Activated CD4-positive, alpha-beta memory T cell treated with anti-CD3 and anti-CD28 coated beads for 36 hours (primary cell): Measurements from ENCODE around the gene NACC1. TPM values are rescaled to one million over a fixed set of nuclear protein-coding genes. Genes with fewer than 3 reads are reported as not detected.

Source experiments
- CTCF ChIA-PET: fragments of 350-600 bp; sonication (Branson Sonifier 250); formaldehyde crosslinking; loops from one replicate; lab custom pipeline; 2021; ENCODE audit warnings: antibody characterized with exemption, inconsistent platforms; lab: Charles Lee
- POLR2A ChIA-PET: fragments of 350-600 bp; sonication (Branson Sonifier 250); formaldehyde crosslinking; loops from one replicate; lab custom pipeline; 2021; ENCODE audit warnings: antibody characterized with exemption; lab: Charles Lee
- DNase-seq: peaks from one replicate; pipeline ENCODE4 v3.0.0-alpha.2; 2020
- H3K27ac Mint-ChIP-seq: one replicate; pipeline ENCODE4 v1.8.0; 2021; ENCODE audit warnings: mixed read lengths
- H3K27me3 Mint-ChIP-seq: one replicate; pipeline ENCODE4 v1.8.0; 2021; ENCODE audit warnings: mixed read lengths
- H3K36me3 Mint-ChIP-seq: one replicate; pipeline ENCODE4 v1.8.0; 2021; ENCODE audit warnings: mixed read lengths
- H3K4me1 Mint-ChIP-seq: one replicate; pipeline ENCODE4 v1.8.0; 2021; ENCODE audit warnings: low read depth, mixed read lengths
- H3K4me3 Mint-ChIP-seq: one replicate; pipeline ENCODE4 v1.8.0; 2021; ENCODE audit warnings: mild to moderate bottlenecking, mixed read lengths
- H3K9me3 Mint-ChIP-seq: one replicate; pipeline ENCODE4 v1.8.0; 2021; ENCODE audit warnings: mixed read lengths
- intact Hi-C: fragments of 100-400 bp; cut with micrococcal nuclease; formaldehyde crosslinking; loops from one replicate; pipeline ENCODE4 v1.15.1; 2023
- total RNA-seq, 2 experiments: library from RNA; stranded (reverse); gene quantifications; one replicate each; pipeline ENCODE4 v1.2.3, GENCODE V29; 2021

NACC1 gene
- total RNA-seq, 2 experiments from 2014 or later, result 89.8 to 90.9 TPM

GRCh38 chr19:13116282-13117175, 1.5 kb upstream of the NACC1 start, which contains the start of gene TRMT1:
TSS of gene TRMT1 (minus strand) at chr19:13116740. CDS start at chr19:13116399, 341 bp downstream.
- Mint-ChIP-seq H3K27me3 (no peaks in the 10 kb centered on the region), H3K4me1 (peaks cover 39% of the 10 kb centered on the region), H3K9me3 (no peaks in the 10 kb centered on the region), H3K36me3 (peaks cover 15% of the 10 kb centered on the region), H3K4me3 (peak within 1 kb of the TSS; percentile 86), H3K27ac (peak within 1 kb of the TSS; percentile 93)
- intact Hi-C loops, result loop anchor here (1.0 to 5.0 kb wide), 4 partner anchors 12 to 96 kb away; no protein-coding TSS in a partner anchor
- peak; percentile 95 for DNase-seq
- ChIA-PET POLR2A (interaction anchor here (0.6 to 4.1 kb wide), 6 partner anchors 12 to 745 kb away, joined by 3 to 38 read pairs (median 12); no protein-coding TSS in a partner anchor), CTCF (interaction anchor here (0.9 to 2.1 kb wide), 4 partner anchors 12 to 151 kb away, joined by 3 to 16 read pairs (median 6); no protein-coding TSS in a partner anchor)

DNA sequence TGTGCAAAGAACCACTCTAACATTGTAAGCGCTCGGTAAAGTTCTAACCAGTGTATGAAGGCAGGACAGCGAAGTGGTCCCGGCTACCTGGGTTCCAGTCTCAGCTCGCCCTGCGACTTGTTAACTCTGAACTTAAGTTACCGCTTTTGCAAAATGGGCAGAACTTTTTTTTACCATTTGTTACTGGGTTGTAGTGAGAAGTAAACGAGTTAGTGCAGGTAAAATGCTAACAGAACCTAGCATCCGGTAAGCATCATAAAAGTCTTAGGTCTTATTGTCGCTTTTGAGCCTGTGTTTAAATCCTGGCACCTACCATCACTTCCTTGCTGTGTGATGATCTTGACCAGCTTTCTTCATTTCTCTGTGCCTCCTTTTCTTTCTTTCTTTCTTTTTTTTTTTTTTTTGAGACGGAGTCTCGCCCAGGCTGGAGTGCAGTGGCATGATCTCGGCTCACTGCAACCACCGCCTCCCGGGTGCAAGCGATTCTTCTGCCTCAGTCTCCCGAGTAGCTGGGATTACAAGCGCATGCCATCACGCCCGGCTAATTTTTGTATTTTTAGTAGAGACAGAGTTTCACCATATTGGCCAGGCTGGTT, 790 bp upstream of the NACC1 start:
- no peak for DNase-seq
- Mint-ChIP-seq H3K4me1 (peaks cover 47% of the 10 kb centered on the region), H3K27ac (peak overlapping the region; percentile 93), H3K4me3 (peak overlapping the region; percentile 86), H3K36me3 (peaks cover 19% of the 10 kb centered on the region), H3K9me3 (no peaks in the 10 kb centered on the region), H3K27me3 (no peaks in the 10 kb centered on the region)
- intact Hi-C loops, result loop anchor here (5.0 kb wide), 1 partner anchor 95 kb away; no protein-coding TSS in a partner anchor
- CTCF ChIA-PET, result interaction anchor here (0.5 to 2.8 kb wide), 10 partner anchors 10 to 152 kb away, joined by 3 to 16 read pairs (median 4); partner anchors contain the start of genes IER2 and STX10
- POLR2A ChIA-PET, result interaction anchor here (0.6 to 4.1 kb wide), 8 partner anchors 13 to 744 kb away, joined by 3 to 38 read pairs (median 12); partner anchors contain the start of genes IER2 and STX10

- peak; percentile 63 for DNase-seq
- H3K4me3 Mint-ChIP-seq, result peak overlapping the region; percentile 79
- peak overlapping the region; percentile 77 for H3K27ac Mint-ChIP-seq
- H3K4me1 Mint-ChIP-seq, result peaks cover 53% of the 10 kb centered on the region
- H3K36me3 Mint-ChIP-seq, result peaks cover 16% of the 10 kb centered on the region
- no peaks in the 10 kb centered on the region for H3K9me3 Mint-ChIP-seq
- ChIA-PET CTCF (interaction anchor here (0.8 to 2.8 kb wide), 7 partner anchors 9 to 153 kb away, joined by 3 to 16 read pairs (median 6); partner anchors contain the start of genes IER2 and STX10), POLR2A (interaction anchor here (0.7 to 4.1 kb wide), 8 partner anchors 14 to 57 kb away, joined by 3 to 38 read pairs (median 12); partner anchors contain the start of genes IER2 and STX10)
- H3K27me3 Mint-ChIP-seq, result no peaks in the 10 kb centered on the region
- intact Hi-C loops, result loop anchor here (1.0 to 5.0 kb wide), 2 partner anchors 14 to 94 kb away; no protein-coding TSS in a partner anchor
These were observed 545 bp downstream of the NACC1 start for GRCh38 chr19:13118424-13119193.

- peaks cover 57% of the 10 kb centered on the region for H3K4me1 Mint-ChIP-seq
- CTCF ChIA-PET, result interaction anchor here (0.8 to 2.8 kb wide), 3 partner anchors 8 to 58 kb away, joined by 3 to 12 read pairs (median 6); partner anchors contain the start of genes IER2 and STX10
These were observed 1.6 kb downstream of the NACC1 start for GRCh38 chr19:13119627-13120026.

GRCh38 chr19:13120031-13120430, 2.0 kb downstream of the NACC1 start:
- POLR2A ChIA-PET, result interaction anchor here (1.8 to 3.0 kb wide), 3 partner anchors 12 to 31 kb away, joined by 5 to 19 read pairs (median 10); partner anchors contain the start of genes IER2 and STX10
- H3K9me3 Mint-ChIP-seq, result no peaks in the 10 kb centered on the region
- intact Hi-C loops, result no loop called here
- no peaks in the 10 kb centered on the region for H3K27me3 Mint-ChIP-seq
- H3K4me1 Mint-ChIP-seq, result peaks cover 56% of the 10 kb centered on the region
- H3K27ac Mint-ChIP-seq, result no peak overlapping the region
- H3K4me3 Mint-ChIP-seq, result peak overlapping the region; percentile 79
- peaks cover 16% of the 10 kb centered on the region for H3K36me3 Mint-ChIP-seq
- no peak for DNase-seq
- CTCF ChIA-PET, result interaction anchor here (1.0 to 2.8 kb wide), 3 partner anchors 30 to 76 kb away, joined by 3 to 12 read pairs (median 6); partner anchors contain the start of genes IER2 and STX10

More at GRCh38 chr19:13119627-13120026, 1.6 kb downstream of the NACC1 start:
- H3K9me3 Mint-ChIP-seq, result no peaks in the 10 kb centered on the region
- POLR2A ChIA-PET, result interaction anchor here (2.5 to 4.1 kb wide), 3 partner anchors 13 to 33 kb away, joined by 10 to 38 read pairs (median 19); partner anchors contain the start of genes IER2 and STX10
- DNase-seq, result no peak
- H3K36me3 Mint-ChIP-seq, result peaks cover 16% of the 10 kb centered on the region
- peak overlapping the region; percentile 77 for H3K27ac Mint-ChIP-seq
- intact Hi-C loops, result loop anchor here (5.0 kb wide), 1 partner anchor 93 kb away; no protein-coding TSS in a partner anchor
- no peaks in the 10 kb centered on the region for H3K27me3 Mint-ChIP-seq
- H3K4me3 Mint-ChIP-seq, result peak overlapping the region; percentile 79

DNA sequence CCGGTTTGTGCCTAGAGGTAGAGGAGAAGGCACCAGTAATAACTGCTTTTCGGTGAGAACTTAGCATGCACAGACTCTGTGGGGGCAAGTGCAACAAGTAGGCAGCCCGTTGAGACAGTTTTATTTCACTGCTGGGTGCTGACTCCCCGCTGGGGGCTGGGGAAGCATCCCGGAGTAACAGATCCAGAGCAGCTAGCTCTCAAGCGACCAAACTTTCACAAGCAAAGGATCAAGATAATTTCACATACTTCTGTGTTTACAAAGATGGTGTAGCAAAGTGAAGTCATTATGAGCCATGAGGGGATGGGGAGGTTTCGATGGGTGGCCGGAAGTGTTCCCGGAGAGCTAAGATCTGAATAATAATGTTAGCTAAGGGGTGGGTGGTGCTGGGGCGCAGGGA, 2.8 kb downstream of the NACC1 start:
- H3K9me3 Mint-ChIP-seq, result no peaks in the 10 kb centered on the region
- POLR2A ChIA-PET, result interaction anchor here (1.8 kb wide), 1 partner anchor 12 kb away, joined by 5 read pairs; no protein-coding TSS in a partner anchor
- intact Hi-C loops, result no loop called here
- DNase-seq, result no peak
- H3K4me1 Mint-ChIP-seq, result peaks cover 48% of the 10 kb centered on the region
- H3K36me3 Mint-ChIP-seq, result peaks cover 14% of the 10 kb centered on the region
- H3K27me3 Mint-ChIP-seq, result no peaks in the 10 kb centered on the region
- H3K27ac Mint-ChIP-seq, result peak overlapping the region; percentile 49
- CTCF ChIA-PET, result interaction anchor here (0.6 to 2.1 kb wide), 5 partner anchors 31 to 143 kb away, joined by 3 to 6 read pairs (median 3); no protein-coding TSS in a partner anchor
- H3K4me3 Mint-ChIP-seq, result no peak overlapping the region

DNA sequence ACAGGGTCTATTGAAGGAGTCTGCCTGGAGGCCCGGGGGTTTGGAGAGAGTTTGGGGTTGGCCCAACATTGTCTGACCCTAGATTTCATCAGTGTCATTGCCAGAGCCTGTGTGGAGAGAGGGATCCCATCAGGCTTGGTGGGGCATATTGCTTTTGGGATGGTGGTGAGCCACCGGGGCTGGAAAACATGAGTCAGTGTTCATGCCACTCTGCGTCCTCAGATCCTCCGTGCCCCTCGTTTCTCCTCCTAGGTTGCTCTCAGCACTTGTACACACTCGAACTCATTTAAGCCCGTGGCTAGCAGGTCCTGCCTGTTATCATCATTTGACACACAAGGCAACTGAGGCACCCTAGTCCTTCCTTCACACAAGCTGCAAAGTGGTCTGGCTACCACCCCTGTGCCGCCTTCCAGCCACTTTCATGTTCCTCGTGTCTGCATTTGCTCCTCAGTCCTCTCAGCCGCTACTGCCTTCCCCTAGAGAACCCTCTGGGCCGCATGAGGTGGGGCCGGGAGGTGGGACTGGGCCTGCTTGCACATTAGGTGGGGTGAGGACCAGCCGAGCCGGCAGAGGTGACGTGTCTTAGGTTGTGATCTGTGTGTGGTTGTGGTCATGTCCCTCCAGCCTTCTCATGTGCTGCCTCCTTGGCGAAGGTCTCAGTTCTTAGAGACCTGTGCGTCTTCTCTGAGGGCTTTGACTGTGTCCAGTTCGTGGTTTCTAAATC, 3.6 kb downstream of the NACC1 start:
- H3K27ac Mint-ChIP-seq, result peak overlapping the region; percentile 49
- DNase-seq, result peak; percentile 36
- POLR2A ChIA-PET, result interaction anchor here (1.8 kb wide), 1 partner anchor 11 kb away, joined by 5 read pairs; no protein-coding TSS in a partner anchor
- intact Hi-C loops, result no loop called here
- no peaks in the 10 kb centered on the region for H3K9me3 Mint-ChIP-seq
- peaks cover 46% of the 10 kb centered on the region for H3K4me1 Mint-ChIP-seq
- no peak overlapping the region for H3K4me3 Mint-ChIP-seq
- no peaks in the 10 kb centered on the region for H3K27me3 Mint-ChIP-seq
- CTCF ChIA-PET, result interaction anchor here (1.1 to 2.1 kb wide), 4 partner anchors 10 to 144 kb away, joined by 3 to 6 read pairs (median 4); no protein-coding TSS in a partner anchor
- H3K36me3 Mint-ChIP-seq, result peaks cover 13% of the 10 kb centered on the region

GRCh38 chr19:13122275-13122878, 4.3 kb downstream of the NACC1 start:
- intact Hi-C loops, result no loop called here
- no peak for DNase-seq
- peak overlapping the region; percentile 49 for H3K27ac Mint-ChIP-seq
- H3K4me3 Mint-ChIP-seq, result no peak overlapping the region
- ChIA-PET CTCF (interaction anchor here (1.2 to 2.1 kb wide), 2 partner anchors 10 to 30 kb away, joined by 3 to 4 read pairs; no protein-coding TSS in a partner anchor), POLR2A (no interaction called here)
- peaks cover 13% of the 10 kb centered on the region for H3K36me3 Mint-ChIP-seq
- no peaks in the 10 kb centered on the region for H3K27me3 Mint-ChIP-seq
- H3K4me1 Mint-ChIP-seq, result peaks cover 46% of the 10 kb centered on the region
- no peaks in the 10 kb centered on the region for H3K9me3 Mint-ChIP-seq

- Mint-ChIP-seq H3K9me3 (no peaks in the 10 kb centered on the region), H3K36me3 (peaks cover 13% of the 10 kb centered on the region), H3K4me1 (peaks cover 49% of the 10 kb centered on the region), H3K27me3 (no peaks in the 10 kb centered on the region), H3K27ac (no peak overlapping the region), H3K4me3 (no peak overlapping the region)
- POLR2A ChIA-PET, result no interaction called here
- CTCF ChIA-PET, result interaction anchor here (2.1 kb wide), 1 partner anchor 9 kb away, joined by 4 read pairs; no protein-coding TSS in a partner anchor
- intact Hi-C loops, result no loop called here
- DNase-seq, result no peak
These were observed 5.2 kb downstream of the NACC1 start for GRCh38 chr19:13122980-13123957.
